Erythroblast (primary cell): ENCODE measurements around the gene PTPN2.

Experiments used
- GATA1 ChIP-seq: IDR thresholded peaks from 2 replicates; pipeline ENCODE4 v1.6.1; 2011; ENCODE audit warnings: low read depth, mild to moderate bottlenecking, control low read depth, low read length, moderate library complexity
- POLR2A ChIP-seq: IDR thresholded peaks from 2 replicates; pipeline ENCODE4 v1.6.1; 2011; ENCODE audit warnings: mild to moderate bottlenecking, low read length

GRCh38 chr18:12747530-12748315 lies 136.3 kb downstream of the PTPN2 start:
- TF ChIP-seq POLR2A (no peak), GATA1 (no peak)
